MM.1S (cell line): ENCODE measurements around the gene CR1.
"Not testable (repeated sequence)": the region's sequence is repeated elsewhere in the genome, so short reads cannot be mapped to it uniquely, and the experiment has no call there.

ENCODE experiments used
- DNase-seq: peaks from one replicate; pipeline ENCODE4 v3.0.0-alpha.2; 2015
- H2AFZ ChIP-seq: fragments of 300-600 bp; sonication (generic); 2 replicates; pipeline ENCODE4 v1.6.0; 2016; ENCODE audit warnings: antibody characterized with exemption, low read length
- H3F3A ChIP-seq: fragments of 300-600 bp; sonication (generic); 2 replicates; pipeline ENCODE4 v1.6.1; 2016; ENCODE audit warnings: mild to moderate bottlenecking, antibody characterized with exemption, low read length, moderate library complexity, mixed read lengths; ENCODE audit not compliant: insufficient read depth
- H3K27ac ChIP-seq: fragments of 300-600 bp; sonication (generic); 2 replicates; pipeline ENCODE4 v1.5.1; 2016; ENCODE audit warnings: mild to moderate bottlenecking, low read length
- H3K27me3 ChIP-seq: fragments of 300-600 bp; sonication (generic); replicated peaks from 2 replicates; pipeline ENCODE4 v1.6.0; 2016; ENCODE audit warnings: low read length; ENCODE audit not compliant: insufficient read depth
- H3K36me3 ChIP-seq: fragments of 300-600 bp; sonication (generic); replicated peaks from 2 replicates; pipeline ENCODE4 v1.6.1; 2016; ENCODE audit warnings: mild to moderate bottlenecking, low read length, mixed read lengths; ENCODE audit not compliant: insufficient read depth
- H3K4me1 ChIP-seq: fragments of 300-600 bp; sonication (generic); 2 replicates; pipeline ENCODE4 v1.6.1; 2016; ENCODE audit warnings: low read length, mixed read lengths
- H3K4me2 ChIP-seq: fragments of 300-600 bp; sonication (generic); 2 replicates; pipeline ENCODE4 v1.6.0; 2016; ENCODE audit warnings: low read depth, low read length
- H3K4me3 ChIP-seq: fragments of 300-600 bp; sonication (generic); 2 replicates; pipeline ENCODE4 v1.5.1; 2016; ENCODE audit warnings: low read length, mixed read lengths
- H3K79me2 ChIP-seq: fragments of 300-600 bp; sonication (generic); 2 replicates; pipeline ENCODE4 v1.6.1; 2016; ENCODE audit warnings: mixed run types, low read length, mixed read lengths
- H3K9ac ChIP-seq: fragments of 300-600 bp; sonication (generic); 2 replicates; pipeline ENCODE4 v1.6.1; 2016; ENCODE audit warnings: low read length, mixed read lengths
- H3K9me2 ChIP-seq: fragments of 300-600 bp; sonication (generic); replicated peaks from 2 replicates; pipeline ENCODE4 v1.6.1; 2016; ENCODE audit warnings: mild to moderate bottlenecking, low read length, mixed read lengths; ENCODE audit not compliant: insufficient read depth
- H3K9me3 ChIP-seq: fragments of 300-600 bp; sonication (generic); replicated peaks from 2 replicates; pipeline ENCODE4 v1.6.1; 2016; ENCODE audit warnings: mild to moderate bottlenecking, low read length, mixed read lengths; ENCODE audit not compliant: insufficient read depth
- H4K20me1 ChIP-seq: fragments of 300-600 bp; sonication (generic); 2 replicates; pipeline ENCODE4 v1.6.1; 2016; ENCODE audit warnings: mild to moderate bottlenecking, low read length, moderate library complexity, mixed read lengths; ENCODE audit not compliant: insufficient read depth
- CTCF ChIP-seq: fragments of 300-600 bp; sonication (generic); IDR thresholded peaks from 2 replicates; pipeline ENCODE4 v1.5.1; 2016; ENCODE audit warnings: antibody characterized with exemption, low read length, mixed read lengths
- EZH2 ChIP-seq: fragments of 300-600 bp; sonication (generic); optimal IDR thresholded peaks from 2 replicates; pipeline ENCODE3; 2017; ENCODE audit warnings: low read depth, mild to moderate bottlenecking, antibody characterized with exemption, low read length, mixed read lengths
- EZH2phosphoT487 ChIP-seq: fragments of 300-600 bp; sonication (generic); IDR thresholded peaks from 2 replicates; pipeline ENCODE4 v1.6.1; 2018; ENCODE audit warnings: antibody characterized with exemption, low read length

The CR1 gene

DNA sequence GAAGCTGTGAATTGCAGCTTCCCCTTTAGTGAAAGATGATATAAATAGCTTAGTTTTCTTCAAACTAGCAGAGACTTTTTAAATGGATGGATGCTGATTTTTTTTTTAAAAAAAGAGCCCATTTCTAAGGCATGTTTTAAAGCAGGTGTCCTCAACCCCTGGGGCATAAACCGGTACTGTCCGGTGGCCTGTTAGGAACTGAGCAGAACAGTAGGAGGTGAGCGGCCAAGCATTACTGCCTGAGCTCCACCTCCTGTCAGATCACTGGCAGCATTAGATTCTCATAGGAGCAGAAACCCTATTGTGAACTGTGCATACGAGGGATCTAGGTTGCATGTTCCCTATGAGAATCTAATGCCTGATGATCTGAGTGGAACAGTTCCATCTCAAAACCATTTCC lies 180.2 kb downstream of the CR1 start:
- no peak for TF ChIP-seq EZH2phosphoT487
- TF ChIP-seq EZH2: no peak
- TF ChIP-seq CTCF: no peak
- H3F3A ChIP-seq: no peaks in the 10 kb centered on the region
- no peak for DNase-seq
- no peak overlapping the region for H3K27ac ChIP-seq
- no peaks in the 10 kb centered on the region for H4K20me1 ChIP-seq
- H3K9ac ChIP-seq: no peak overlapping the region
- H3K4me2 ChIP-seq: no peak overlapping the region
- H3K4me3 ChIP-seq: no peak overlapping the region
- no peaks in the 10 kb centered on the region for H3K79me2 ChIP-seq
- no peaks in the 10 kb centered on the region for H3K27me3 ChIP-seq
- peaks cover 4% of the 10 kb centered on the region for H3K4me1 ChIP-seq
- H3K9me3 ChIP-seq: no peaks in the 10 kb centered on the region
- H3K36me3 ChIP-seq: no peaks in the 10 kb centered on the region
- H3K9me2 ChIP-seq: no peaks in the 10 kb centered on the region
- H2AFZ ChIP-seq: no peak overlapping the region

DNA sequence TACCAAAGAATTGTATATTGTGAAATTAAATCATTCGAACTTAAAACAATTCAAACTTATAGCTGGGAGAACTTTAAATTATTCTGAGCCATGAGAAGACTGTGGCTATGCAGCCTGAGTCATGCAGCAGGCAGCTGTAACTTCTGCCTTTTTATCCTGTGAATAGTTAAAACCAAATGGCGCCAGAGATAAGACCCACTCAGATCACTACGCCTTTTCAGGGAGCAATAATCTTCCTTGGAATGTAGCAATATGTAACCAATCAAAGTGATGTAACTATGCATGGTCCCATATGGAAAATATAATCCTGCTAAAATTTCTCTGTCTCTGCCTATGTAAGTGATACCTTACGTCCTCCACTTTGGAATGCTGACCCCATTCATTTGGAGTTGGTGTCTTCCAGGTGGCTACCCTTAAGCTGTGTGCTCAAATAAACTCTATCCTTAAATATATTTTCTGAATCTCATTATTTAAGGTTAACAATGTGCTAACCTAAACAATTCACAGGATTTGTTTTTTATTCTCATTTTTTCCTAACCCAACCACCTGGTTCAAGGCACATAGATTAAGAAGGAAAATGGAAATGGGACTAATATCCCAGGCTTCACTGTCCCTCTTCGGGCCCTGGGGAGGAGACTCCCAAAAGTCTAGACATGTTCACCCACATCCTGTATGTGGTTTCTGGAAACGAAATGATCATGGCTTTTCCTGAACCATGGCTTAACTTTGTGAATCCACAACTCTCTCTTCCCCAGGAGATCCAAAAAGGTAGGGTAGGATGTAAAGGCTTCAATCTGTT lies 184.8 kb downstream of the CR1 start:
- H3K9ac ChIP-seq, H3K9me2 ChIP-seq, H3K4me2 ChIP-seq, H3K27me3 ChIP-seq, H3F3A ChIP-seq, H3K27ac ChIP-seq, H4K20me1 ChIP-seq, DNase-seq, H3K4me1 ChIP-seq, H3K79me2 ChIP-seq, H2AFZ ChIP-seq, H3K36me3 ChIP-seq, H3K4me3 ChIP-seq, H3K9me3 ChIP-seq: not testable (repeated sequence)

- H4K20me1 ChIP-seq, H2AFZ ChIP-seq, H3F3A ChIP-seq, H3K4me2 ChIP-seq, H3K4me1 ChIP-seq, H3K9me2 ChIP-seq, H3K79me2 ChIP-seq, H3K27me3 ChIP-seq, H3K9ac ChIP-seq, DNase-seq, H3K4me3 ChIP-seq, H3K36me3 ChIP-seq, H3K9me3 ChIP-seq, H3K27ac ChIP-seq: not testable (repeated sequence)
Observed at GRCh38 chr1:207682872-207683434, 187.0 kb downstream of the CR1 start.

GRCh38 chr1:207690551-207690950 lies 194.6 kb downstream of the CR1 start:
- not testable (repeated sequence) for H4K20me1 ChIP-seq, H2AFZ ChIP-seq, H3K4me3 ChIP-seq, DNase-seq, H3K27me3 ChIP-seq, H3K79me2 ChIP-seq, H3K9ac ChIP-seq, H3K9me3 ChIP-seq, H3K27ac ChIP-seq, H3K36me3 ChIP-seq, H3F3A ChIP-seq, H3K9me2 ChIP-seq, H3K4me2 ChIP-seq, H3K4me1 ChIP-seq

DNA sequence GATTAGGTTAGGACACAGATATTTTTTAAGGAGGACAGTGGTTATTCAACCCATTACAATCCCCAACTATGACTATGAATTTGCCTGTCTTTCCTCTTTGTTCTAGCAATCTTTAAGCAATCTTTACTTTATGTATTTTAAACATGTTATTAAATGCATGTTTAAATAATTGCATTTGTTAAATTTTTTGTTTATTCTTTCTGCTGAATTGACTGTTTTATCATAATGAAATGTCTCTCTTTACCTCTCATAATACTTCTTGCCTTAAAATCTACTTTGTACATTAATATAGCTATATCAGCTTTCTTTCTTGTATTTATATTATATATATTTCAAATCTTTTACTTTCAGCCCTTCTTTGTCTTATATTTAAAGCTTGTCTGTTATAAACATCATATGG lies 195.1 kb downstream of the CR1 start:
- no peaks in the 10 kb centered on the region for H3K36me3 ChIP-seq
- no peaks in the 10 kb centered on the region for H3K9me3 ChIP-seq
- H3K4me2 ChIP-seq: no peak overlapping the region
- H2AFZ ChIP-seq: no peak overlapping the region
- no peaks in the 10 kb centered on the region for H3K4me1 ChIP-seq
- no peaks in the 10 kb centered on the region for H4K20me1 ChIP-seq
- H3K4me3 ChIP-seq: no peak overlapping the region
- TF ChIP-seq CTCF: no peak
- no peak for TF ChIP-seq EZH2
- no peak for TF ChIP-seq EZH2phosphoT487
- H3K27ac ChIP-seq: no peak overlapping the region
- no peaks in the 10 kb centered on the region for H3K27me3 ChIP-seq
- DNase-seq: no peak
- no peaks in the 10 kb centered on the region for H3K9me2 ChIP-seq
- H3K79me2 ChIP-seq: no peaks in the 10 kb centered on the region
- no peaks in the 10 kb centered on the region for H3F3A ChIP-seq
- no peak overlapping the region for H3K9ac ChIP-seq
